ENCODE data around the gene SH3PXD2A. TPM values are rescaled to one million over a fixed set of nuclear protein-coding genes. Genes with fewer than 3 reads are reported as not detected.

The SH3PXD2A gene
- total and polyA plus RNA-seq, 4 donors = 23.1 to 41.2 (median 32.7) TPM

DNA sequence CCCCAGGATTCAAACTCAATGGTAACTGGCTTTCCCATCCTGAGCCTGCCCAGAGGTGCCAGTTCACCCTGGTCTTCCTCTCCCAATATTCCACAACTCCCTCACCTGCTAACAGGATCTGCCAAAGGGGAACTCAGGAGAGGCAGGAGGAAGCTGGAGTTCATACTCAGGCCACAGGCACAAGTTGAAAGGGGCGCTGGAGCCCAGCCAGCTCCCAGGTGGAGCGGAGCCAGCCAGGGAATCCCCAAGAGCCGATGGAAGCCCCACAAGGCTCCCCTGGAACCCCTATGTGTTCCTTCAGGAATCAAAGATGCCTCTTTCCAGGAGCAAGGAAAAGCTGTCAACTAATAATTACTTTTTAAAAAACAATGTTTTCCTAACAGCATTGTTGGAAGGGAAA is 63.5 kb downstream of the SH3PXD2A start:
- Histone ChIP-seq H3K36me3 (ENCODE audit: control insufficient read depth, insufficient read depth, low read length) (peaks cover 8% of the 10 kb centered on the region), H3K4me3 (ENCODE audit: low read depth, low read length) (no peak overlapping the region), H3K27me3 (ENCODE audit: control insufficient read depth, insufficient read depth, low read length) (peaks cover 2% of the 10 kb centered on the region), H3K27ac (ENCODE audit: low read depth, low read length) (no peak overlapping the region), H3K4me1 (ENCODE audit: control insufficient read depth, insufficient read depth, low read length) (peaks cover 16% of the 10 kb centered on the region), H3K9me3 (ENCODE audit: control insufficient read depth, insufficient read depth, low read length) (no peaks in the 10 kb centered on the region)
- WGBS (ENCODE audit: insufficient coverage) = 81% methylated on average over 2 of the region's 3 CpGs
- no peak for DNase-seq (ENCODE audit: low read depth in 4 of 6, low spot score in 6 of 6)

DNA sequence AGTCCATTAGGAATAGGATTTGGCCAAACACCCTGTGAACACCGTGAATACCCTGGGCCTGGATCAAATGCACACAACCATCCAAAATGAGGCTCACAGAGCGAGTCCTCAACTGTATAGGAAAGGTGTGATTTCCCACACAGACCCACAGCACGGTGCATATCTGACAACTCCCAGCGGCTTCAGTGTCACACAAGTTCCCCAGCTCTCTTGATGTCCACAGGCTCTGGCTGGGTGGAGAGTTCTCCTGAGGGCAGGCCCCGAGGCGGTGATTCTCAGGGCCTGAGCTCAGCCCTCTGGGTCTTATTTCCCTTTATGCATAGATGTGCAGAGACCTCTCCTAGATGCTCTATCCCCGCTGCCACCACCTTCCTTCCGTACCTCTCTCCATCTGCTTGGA is 64.1 kb downstream of the SH3PXD2A start:
- 100% methylated on average over 5 of the region's 8 CpGs for WGBS (ENCODE audit: insufficient coverage)

DNA sequence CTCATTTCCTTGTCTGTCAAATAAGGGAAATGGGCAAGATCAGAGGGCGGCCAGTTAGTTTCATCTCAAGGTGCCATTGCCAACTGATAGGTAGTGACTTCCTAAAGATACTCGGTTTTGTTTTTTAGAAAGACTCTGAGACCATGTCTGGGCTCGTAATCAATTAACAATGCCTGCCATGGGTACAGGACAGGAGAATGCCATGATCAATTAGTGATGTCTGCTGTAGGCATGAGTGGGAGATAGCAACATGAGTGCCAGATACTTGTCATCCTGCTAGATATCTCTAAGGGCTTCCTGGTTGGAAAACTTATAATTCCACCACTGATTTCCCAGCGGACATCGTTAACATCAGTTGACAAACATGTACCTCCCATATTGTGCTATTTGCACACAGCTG is 64.8 kb downstream of the SH3PXD2A start:
- WGBS (ENCODE audit: insufficient coverage) = 96% methylated on average over 5 of the region's 5 CpGs
- no peak for DNase-seq (ENCODE audit: low read depth in 4 of 6, low spot score in 6 of 6)
- Histone ChIP-seq H3K27ac (ENCODE audit: low read depth, low read length) (no peak overlapping the region), H3K4me3 (ENCODE audit: low read depth, low read length) (no peak overlapping the region), H3K27me3 (ENCODE audit: control insufficient read depth, insufficient read depth, low read length) (peaks cover 2% of the 10 kb centered on the region), H3K9me3 (ENCODE audit: control insufficient read depth, insufficient read depth, low read length) (no peaks in the 10 kb centered on the region), H3K4me1 (ENCODE audit: control insufficient read depth, insufficient read depth, low read length) (peaks cover 16% of the 10 kb centered on the region), H3K36me3 (ENCODE audit: control insufficient read depth, insufficient read depth, low read length) (peaks cover 8% of the 10 kb centered on the region)

More for the DNA sequence above, 64.1 kb downstream of the SH3PXD2A start:
- H3K27ac ChIP-seq (ENCODE audit: low read depth, low read length) = no peak overlapping the region
- peaks cover 2% of the 10 kb centered on the region for H3K27me3 ChIP-seq (ENCODE audit: control insufficient read depth, insufficient read depth, low read length)
- no peak for DNase-seq (ENCODE audit: low read depth in 4 of 6, low spot score in 6 of 6)
- H3K4me1 ChIP-seq (ENCODE audit: control insufficient read depth, insufficient read depth, low read length) = peaks cover 16% of the 10 kb centered on the region
- no peak overlapping the region for H3K4me3 ChIP-seq (ENCODE audit: low read depth, low read length)
- no peaks in the 10 kb centered on the region for H3K9me3 ChIP-seq (ENCODE audit: control insufficient read depth, insufficient read depth, low read length)
- peaks cover 8% of the 10 kb centered on the region for H3K36me3 ChIP-seq (ENCODE audit: control insufficient read depth, insufficient read depth, low read length)

DNA sequence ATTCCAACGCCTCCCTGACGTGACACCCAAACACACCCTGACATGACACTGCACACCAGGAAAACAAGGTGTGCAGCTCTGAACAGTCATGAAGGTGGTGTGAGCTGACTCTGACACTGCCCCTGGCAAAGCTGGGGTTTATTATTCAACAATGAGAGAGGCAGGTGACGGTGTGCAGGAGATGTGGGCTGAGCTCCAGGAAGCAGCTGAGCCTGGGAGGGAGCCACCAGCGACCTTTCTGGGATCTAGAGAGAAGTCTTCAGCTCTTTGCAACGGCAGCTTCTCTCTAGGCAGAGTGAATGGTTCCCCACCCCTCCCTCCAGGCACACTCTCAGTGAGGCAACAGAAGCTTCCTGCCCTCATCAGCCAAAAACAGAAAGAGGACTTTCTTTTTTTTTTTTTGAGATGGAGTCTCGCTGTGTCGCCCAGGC is 65.6 kb downstream of the SH3PXD2A start:
- DNase-seq (ENCODE audit: low read depth in 4 of 6, low spot score in 6 of 6) = no peak
- peaks cover 16% of the 10 kb centered on the region for H3K4me1 ChIP-seq (ENCODE audit: control insufficient read depth, insufficient read depth, low read length)
- no peaks in the 10 kb centered on the region for H3K9me3 ChIP-seq (ENCODE audit: control insufficient read depth, insufficient read depth, low read length)
- H3K4me3 ChIP-seq (ENCODE audit: low read depth, low read length) = no peak overlapping the region
- no peak overlapping the region for H3K27ac ChIP-seq (ENCODE audit: low read depth, low read length)
- H3K36me3 ChIP-seq (ENCODE audit: control insufficient read depth, insufficient read depth, low read length) = peaks cover 8% of the 10 kb centered on the region
- WGBS (ENCODE audit: insufficient coverage) = 83% methylated on average over 4 of the region's 7 CpGs
- peaks cover 2% of the 10 kb centered on the region for H3K27me3 ChIP-seq (ENCODE audit: control insufficient read depth, insufficient read depth, low read length)

DNA sequence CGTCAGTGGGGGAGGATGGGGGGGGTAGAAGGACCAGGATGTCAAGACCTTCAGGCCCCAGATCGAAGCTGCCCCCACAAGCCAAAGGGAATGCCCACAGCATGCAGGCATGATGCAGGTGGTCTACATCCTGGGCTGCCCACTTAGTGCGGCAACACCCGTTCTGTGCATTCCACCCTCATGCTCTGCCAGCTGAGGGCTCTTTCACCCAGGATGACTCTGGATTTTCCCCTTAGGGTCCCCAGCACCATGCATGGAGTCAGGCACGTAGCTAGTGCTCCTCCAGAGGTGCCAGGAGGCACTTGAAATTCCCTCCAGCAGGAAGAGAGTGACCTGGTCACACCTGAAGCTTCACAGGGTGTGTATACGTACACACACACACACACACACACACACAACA is 66.2 kb downstream of the SH3PXD2A start:
- peaks cover 11% of the 10 kb centered on the region for H3K4me1 ChIP-seq (ENCODE audit: control insufficient read depth, insufficient read depth, low read length)

DNA sequence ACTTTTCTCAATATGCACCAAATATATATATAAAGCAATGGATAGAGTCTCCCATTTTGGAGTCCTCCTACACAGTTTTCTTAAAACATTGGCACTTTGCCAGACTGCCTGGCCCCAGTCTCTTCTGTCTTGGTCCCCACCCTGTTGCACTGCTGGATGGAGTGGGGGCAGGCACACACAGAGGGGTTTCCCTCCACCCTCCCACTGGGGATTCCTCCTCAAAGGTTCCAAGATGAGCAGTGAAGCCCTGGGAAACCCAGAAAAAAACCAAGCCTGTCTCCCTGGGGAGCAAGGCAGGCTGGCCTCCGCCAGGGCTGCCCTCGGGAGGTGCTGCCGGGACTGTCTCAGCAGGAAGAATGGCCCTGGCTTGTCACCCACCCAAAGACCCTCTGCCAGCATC is 68.0 kb downstream of the SH3PXD2A start:
- Histone ChIP-seq H3K27ac (ENCODE audit: low read depth, low read length) (no peak overlapping the region), H3K36me3 (ENCODE audit: control insufficient read depth, insufficient read depth, low read length) (peaks cover 8% of the 10 kb centered on the region), H3K27me3 (ENCODE audit: control insufficient read depth, insufficient read depth, low read length) (peaks cover 2% of the 10 kb centered on the region), H3K4me1 (ENCODE audit: control insufficient read depth, insufficient read depth, low read length) (peaks cover 23% of the 10 kb centered on the region), H3K4me3 (ENCODE audit: low read depth, low read length) (no peak overlapping the region), H3K9me3 (ENCODE audit: control insufficient read depth, insufficient read depth, low read length) (no peaks in the 10 kb centered on the region)
- WGBS (ENCODE audit: insufficient coverage) = 36% methylated on average over 3 of the region's 3 CpGs
- DNase-seq (ENCODE audit: low read depth in 4 of 6, low spot score in 6 of 6) = no peak

More for the DNA sequence above, 66.2 kb downstream of the SH3PXD2A start:
- Histone ChIP-seq H3K27ac (ENCODE audit: low read depth, low read length) (no peak overlapping the region), H3K27me3 (ENCODE audit: control insufficient read depth, insufficient read depth, low read length) (peaks cover 2% of the 10 kb centered on the region), H3K36me3 (ENCODE audit: control insufficient read depth, insufficient read depth, low read length) (peaks cover 8% of the 10 kb centered on the region), H3K4me3 (ENCODE audit: low read depth, low read length) (no peak overlapping the region), H3K9me3 (ENCODE audit: control insufficient read depth, insufficient read depth, low read length) (no peaks in the 10 kb centered on the region)
- no peak for DNase-seq (ENCODE audit: low read depth in 4 of 6, low spot score in 6 of 6)
- WGBS (ENCODE audit: insufficient coverage) = 80% methylated on average over 6 of the region's 6 CpGs

DNA sequence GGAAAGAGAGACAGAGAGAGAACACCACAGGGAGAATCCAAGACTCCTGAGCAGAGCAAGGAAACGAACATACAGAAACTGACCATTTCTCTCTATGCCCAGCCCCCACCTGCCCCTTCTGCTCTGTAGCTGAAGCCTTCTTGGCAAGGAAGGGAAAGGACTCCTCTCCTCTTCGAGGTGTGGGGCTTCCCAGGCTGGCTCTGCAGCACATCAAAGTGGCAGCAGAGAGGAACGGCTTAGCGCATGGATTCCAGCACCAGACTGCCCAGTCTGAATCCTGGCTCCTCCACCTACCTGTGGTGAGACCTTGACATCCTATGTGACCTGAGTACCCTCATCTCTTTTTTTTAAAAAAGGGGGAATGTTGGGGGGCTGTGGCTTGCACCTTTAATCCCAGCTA is 69.4 kb downstream of the SH3PXD2A start:
- Histone ChIP-seq H3K9me3 (ENCODE audit: control insufficient read depth, insufficient read depth, low read length) (no peaks in the 10 kb centered on the region), H3K27ac (ENCODE audit: low read depth, low read length) (no peak overlapping the region), H3K4me3 (ENCODE audit: low read depth, low read length) (no peak overlapping the region), H3K4me1 (ENCODE audit: control insufficient read depth, insufficient read depth, low read length) (peaks cover 23% of the 10 kb centered on the region), H3K27me3 (ENCODE audit: control insufficient read depth, insufficient read depth, low read length) (peaks cover 2% of the 10 kb centered on the region), H3K36me3 (ENCODE audit: control insufficient read depth, insufficient read depth, low read length) (peaks cover 2% of the 10 kb centered on the region)
- 58% methylated on average over 4 of the region's 4 CpGs for WGBS (ENCODE audit: insufficient coverage)
- DNase-seq (ENCODE audit: low read depth in 4 of 6, low spot score in 6 of 6) = no peak

DNA sequence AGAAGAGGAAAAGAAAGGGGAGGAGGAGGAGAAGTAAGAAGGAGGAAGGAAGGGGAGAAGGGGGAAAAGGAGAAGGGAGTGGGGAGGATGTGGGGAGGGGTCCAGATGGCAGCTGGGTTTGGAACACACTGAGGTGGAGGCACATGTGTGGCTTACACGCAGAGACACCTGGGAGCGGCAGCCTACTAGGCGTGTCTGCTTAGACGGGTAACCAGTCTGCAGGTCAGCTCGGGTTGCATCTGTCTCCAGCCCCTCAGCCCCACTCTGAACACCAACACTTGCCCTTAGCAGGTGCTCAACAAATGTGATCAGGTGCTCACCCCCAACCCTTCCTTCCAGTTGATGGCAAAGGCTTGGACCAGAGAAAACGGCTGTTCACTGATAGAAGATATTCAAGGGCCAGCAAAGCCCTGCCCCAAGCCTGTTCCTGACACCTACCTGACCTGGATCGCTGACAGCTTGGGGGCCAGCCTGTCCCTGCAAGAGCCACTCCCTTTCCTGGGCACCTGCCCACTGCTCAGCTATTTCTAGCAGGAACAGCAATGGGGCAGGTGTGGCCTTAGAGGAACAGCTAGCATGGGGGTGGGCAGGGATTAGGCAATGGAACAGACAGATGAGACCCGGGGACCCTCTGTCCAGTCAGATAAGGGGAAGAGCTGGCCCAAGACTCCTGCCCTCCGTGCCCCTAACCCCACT is 70.5 kb downstream of the SH3PXD2A start:
- Histone ChIP-seq H3K27me3 (ENCODE audit: control insufficient read depth, insufficient read depth, low read length) (no peaks in the 10 kb centered on the region), H3K27ac (ENCODE audit: low read depth, low read length) (no peak overlapping the region), H3K4me1 (ENCODE audit: control insufficient read depth, insufficient read depth, low read length) (peaks cover 25% of the 10 kb centered on the region), H3K36me3 (ENCODE audit: control insufficient read depth, insufficient read depth, low read length) (peaks cover 2% of the 10 kb centered on the region), H3K9me3 (ENCODE audit: control insufficient read depth, insufficient read depth, low read length) (no peaks in the 10 kb centered on the region), H3K4me3 (ENCODE audit: low read depth, low read length) (no peak overlapping the region)
- no peak for DNase-seq (ENCODE audit: low read depth in 4 of 6, low spot score in 6 of 6)
- WGBS (ENCODE audit: insufficient coverage) = 74% methylated on average over 7 of the region's 9 CpGs

DNA sequence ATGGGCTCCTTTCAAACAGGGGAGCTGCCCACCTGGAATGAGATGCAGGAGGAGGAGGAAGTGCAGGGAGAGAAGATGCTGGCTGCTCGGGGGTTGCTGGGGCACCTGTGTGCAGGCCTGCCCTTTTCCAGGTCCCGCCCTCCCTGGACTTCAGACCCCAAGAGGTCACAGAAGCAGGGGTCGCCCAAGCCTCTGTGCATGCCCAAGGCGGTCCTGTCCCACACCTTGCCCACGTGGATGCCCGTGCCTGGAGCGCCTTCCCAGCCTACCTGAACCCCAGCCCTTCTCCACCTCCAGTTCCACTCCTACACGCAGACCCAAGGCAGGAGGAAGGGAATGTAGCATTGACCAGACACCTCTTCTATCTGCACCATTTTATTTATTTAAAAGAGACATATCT is 71.3 kb downstream of the SH3PXD2A start:
- no peak for DNase-seq (ENCODE audit: low read depth in 4 of 6, low spot score in 6 of 6)
- no peaks in the 10 kb centered on the region for H3K27me3 ChIP-seq (ENCODE audit: control insufficient read depth, insufficient read depth, low read length)
- H3K4me1 ChIP-seq (ENCODE audit: control insufficient read depth, insufficient read depth, low read length) = peaks cover 33% of the 10 kb centered on the region
- no peak overlapping the region for H3K4me3 ChIP-seq (ENCODE audit: low read depth, low read length)
- no peaks in the 10 kb centered on the region for H3K9me3 ChIP-seq (ENCODE audit: control insufficient read depth, insufficient read depth, low read length)
- WGBS (ENCODE audit: insufficient coverage) = 55% methylated on average over 3 of the region's 8 CpGs
- H3K36me3 ChIP-seq (ENCODE audit: control insufficient read depth, insufficient read depth, low read length) = peaks cover 2% of the 10 kb centered on the region
- H3K27ac ChIP-seq (ENCODE audit: low read depth, low read length) = no peak overlapping the region

DNA sequence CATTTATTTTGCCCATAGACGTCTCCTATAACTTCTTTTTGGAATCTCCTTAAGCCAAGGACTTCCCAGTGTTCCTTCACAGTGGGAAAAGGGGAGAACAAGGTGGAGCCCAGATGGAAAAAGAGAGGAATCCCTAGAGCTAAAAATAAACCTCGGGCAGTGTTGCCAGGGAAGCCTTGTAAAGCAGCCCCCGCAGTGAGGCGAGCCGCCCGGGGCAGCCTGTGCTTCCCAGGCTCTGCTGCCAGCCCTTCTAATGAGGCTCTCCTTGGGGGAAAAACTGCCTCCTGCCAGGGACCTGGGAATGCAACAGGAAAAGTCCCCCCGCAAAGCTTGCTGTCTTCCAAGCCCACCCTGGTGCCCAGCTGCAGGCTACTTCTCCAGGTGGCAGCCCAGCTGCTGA is 71.7 kb downstream of the SH3PXD2A start:
- Histone ChIP-seq H3K27ac (ENCODE audit: low read depth, low read length) (no peak overlapping the region), H3K36me3 (ENCODE audit: control insufficient read depth, insufficient read depth, low read length) (peaks cover 2% of the 10 kb centered on the region), H3K27me3 (ENCODE audit: control insufficient read depth, insufficient read depth, low read length) (no peaks in the 10 kb centered on the region), H3K9me3 (ENCODE audit: control insufficient read depth, insufficient read depth, low read length) (no peaks in the 10 kb centered on the region), H3K4me1 (ENCODE audit: control insufficient read depth, insufficient read depth, low read length) (peaks cover 35% of the 10 kb centered on the region), H3K4me3 (ENCODE audit: low read depth, low read length) (no peak overlapping the region)
- DNase-seq (ENCODE audit: low read depth in 4 of 6, low spot score in 6 of 6) = peak in 2 of 6 donors; percentile 9 to 63
- 31% methylated on average over 6 of the region's 7 CpGs for WGBS (ENCODE audit: insufficient coverage)

Measured in spinal cord (tissue), 10 donors.